GM21737 (cell line): ENCODE measurements around the gene EGFR.
"Not testable (repeated sequence)": the region's sequence is repeated elsewhere in the genome, so short reads cannot be mapped to it uniquely, and the experiment has no call there.

ENCODE experiments used
- ATAC-seq: cut with Tn5 transposase; IDR thresholded peaks from one replicate; pipeline ENCODE4 v1.9.1; 2021; ENCODE audit warnings: mild to moderate bottlenecking, moderate library complexity; ENCODE audit not compliant: unreplicated experiment

The EGFR gene

GRCh38 chr7:55161154-55161687 lies 142.4 kb downstream of the EGFR start:
- ATAC-seq: no peak

GRCh38 chr7:55162476-55162875 lies 143.7 kb downstream of the EGFR start:
- no peak for ATAC-seq

GRCh38 chr7:55163733-55164132 lies 144.9 kb downstream of the EGFR start:
- no peak for ATAC-seq

DNA sequence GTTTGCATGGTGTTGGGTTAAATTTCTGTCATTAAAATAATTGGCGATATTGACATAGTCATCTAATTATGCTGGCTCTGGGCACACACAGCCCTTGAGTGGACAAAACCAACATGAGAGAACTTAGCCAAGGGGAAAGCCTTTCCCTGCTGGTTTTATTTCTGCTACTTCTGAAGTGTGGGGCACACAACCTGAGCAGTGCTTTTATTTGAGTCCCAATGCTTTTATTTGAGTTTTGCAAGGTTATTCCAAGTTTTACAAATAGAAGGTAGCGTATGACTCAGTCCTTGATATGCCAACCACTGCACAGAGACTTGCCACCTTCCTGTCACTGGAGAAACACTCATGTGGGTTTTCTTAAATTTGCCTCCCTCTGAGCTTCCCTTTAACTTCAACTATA lies 145.7 kb downstream of the EGFR start:
- ATAC-seq: no peak

DNA sequence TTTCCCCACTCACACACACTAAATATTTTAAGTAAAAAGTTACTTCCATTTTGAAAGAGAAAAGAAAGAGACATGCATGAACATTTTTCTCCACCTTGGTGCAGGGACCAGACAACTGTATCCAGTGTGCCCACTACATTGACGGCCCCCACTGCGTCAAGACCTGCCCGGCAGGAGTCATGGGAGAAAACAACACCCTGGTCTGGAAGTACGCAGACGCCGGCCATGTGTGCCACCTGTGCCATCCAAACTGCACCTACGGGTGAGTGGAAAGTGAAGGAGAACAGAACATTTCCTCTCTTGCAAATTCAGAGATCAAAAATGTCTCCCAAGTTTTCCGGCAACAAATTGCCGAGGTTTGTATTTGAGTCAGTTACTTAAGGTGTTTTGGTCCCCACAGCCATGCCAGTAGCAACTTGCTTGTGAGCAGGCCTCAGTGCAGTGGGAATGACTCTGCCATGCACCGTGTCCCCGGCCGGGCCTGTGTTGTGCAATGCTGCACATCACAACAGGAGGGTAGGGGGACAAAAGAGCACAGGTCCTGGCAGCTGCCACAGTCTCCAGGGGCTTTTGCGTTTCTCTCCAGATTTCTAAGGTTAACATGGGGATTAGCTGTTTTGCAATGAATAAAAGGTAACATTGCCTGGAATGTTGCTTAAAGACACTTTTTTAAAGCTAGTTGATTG lies 146.5 kb downstream of the EGFR start:
- no peak for ATAC-seq

GRCh38 chr7:55167296-55167695 lies 148.5 kb downstream of the EGFR start:
- ATAC-seq: not testable (repeated sequence)

GRCh38 chr7:55170335-55171069 lies 151.7 kb downstream of the EGFR start:
- no peak for ATAC-seq

DNA sequence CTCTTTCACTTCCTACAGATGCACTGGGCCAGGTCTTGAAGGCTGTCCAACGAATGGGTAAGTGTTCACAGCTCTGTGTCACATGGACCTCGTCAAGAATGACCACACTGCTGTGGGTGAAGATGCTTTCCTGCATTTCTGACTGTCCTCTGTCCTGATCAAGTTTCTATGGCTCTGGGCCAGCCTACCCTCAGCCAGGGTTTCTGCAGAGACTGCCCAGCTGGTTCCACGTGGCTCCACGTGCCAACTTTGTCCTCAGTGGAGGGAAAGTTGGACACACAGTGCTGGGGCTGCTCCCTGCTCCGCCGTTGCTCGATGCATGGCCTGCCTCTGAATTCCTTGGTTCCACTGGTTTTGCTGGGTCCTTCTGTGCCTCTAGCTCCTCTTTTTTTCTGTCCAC lies 152.3 kb downstream of the EGFR start:
- no peak for ATAC-seq

DNA sequence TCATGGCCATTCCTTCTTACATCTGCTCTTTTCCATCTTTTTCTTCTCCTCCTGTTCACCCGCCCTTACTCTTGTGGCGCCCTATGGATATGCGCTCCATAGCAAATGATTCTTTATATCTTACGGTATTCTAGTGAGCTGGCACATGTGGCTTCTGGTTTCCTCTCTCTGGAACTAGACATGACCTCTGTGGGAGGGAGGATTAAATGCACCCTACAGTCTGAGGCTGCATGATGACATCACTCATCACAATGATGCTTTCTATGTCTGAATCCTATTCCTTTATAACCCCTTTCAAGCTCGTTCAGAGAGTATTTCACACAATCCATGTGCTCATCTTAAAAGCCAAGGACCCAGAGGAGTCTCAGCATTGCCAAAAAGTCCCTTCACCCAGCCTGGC lies 153.3 kb downstream of the EGFR start:
- ATAC-seq: no peak

DNA sequence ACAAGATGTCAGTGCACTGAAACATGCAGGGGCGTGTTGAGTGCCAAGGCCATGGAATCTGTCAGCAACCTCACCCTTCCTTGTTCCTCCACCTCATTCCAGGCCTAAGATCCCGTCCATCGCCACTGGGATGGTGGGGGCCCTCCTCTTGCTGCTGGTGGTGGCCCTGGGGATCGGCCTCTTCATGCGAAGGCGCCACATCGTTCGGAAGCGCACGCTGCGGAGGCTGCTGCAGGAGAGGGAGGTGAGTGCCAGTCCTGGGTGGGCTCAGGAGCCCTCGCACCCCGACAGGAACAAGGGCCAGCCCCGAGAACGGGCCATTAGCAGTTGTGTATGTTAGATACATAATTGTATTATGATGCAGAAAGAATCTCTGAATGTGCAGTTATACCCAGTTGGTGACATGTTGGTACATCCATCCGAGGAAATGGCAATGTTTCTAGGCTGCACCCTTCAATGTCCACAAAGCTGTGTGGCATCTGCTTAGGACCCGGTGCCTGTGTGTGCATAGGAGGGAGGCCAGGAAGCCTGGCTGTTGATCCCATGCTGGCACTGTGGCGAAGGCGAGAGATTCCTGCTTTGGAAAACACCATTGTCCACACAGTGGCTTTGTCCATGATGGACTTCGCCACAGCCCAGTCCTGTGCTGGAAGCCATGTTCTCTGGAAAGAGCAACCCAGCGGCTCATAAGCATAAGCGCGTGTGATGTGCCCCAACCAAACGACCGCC lies 154.2 kb downstream of the EGFR start:
- ATAC-seq: no peak

DNA sequence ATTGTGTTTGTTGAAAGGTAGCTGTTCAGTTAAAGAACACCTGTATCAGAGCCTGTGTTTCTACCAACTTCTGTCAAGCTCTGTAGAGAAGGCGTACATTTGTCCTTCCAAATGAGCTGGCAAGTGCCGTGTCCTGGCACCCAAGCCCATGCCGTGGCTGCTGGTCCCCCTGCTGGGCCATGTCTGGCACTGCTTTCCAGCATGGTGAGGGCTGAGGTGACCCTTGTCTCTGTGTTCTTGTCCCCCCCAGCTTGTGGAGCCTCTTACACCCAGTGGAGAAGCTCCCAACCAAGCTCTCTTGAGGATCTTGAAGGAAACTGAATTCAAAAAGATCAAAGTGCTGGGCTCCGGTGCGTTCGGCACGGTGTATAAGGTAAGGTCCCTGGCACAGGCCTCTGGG lies 154.9 kb downstream of the EGFR start:
- no peak for ATAC-seq

- ATAC-seq: no peak
Observed at GRCh38 chr7:55174456-55174855, 155.6 kb downstream of the EGFR start.

DNA sequence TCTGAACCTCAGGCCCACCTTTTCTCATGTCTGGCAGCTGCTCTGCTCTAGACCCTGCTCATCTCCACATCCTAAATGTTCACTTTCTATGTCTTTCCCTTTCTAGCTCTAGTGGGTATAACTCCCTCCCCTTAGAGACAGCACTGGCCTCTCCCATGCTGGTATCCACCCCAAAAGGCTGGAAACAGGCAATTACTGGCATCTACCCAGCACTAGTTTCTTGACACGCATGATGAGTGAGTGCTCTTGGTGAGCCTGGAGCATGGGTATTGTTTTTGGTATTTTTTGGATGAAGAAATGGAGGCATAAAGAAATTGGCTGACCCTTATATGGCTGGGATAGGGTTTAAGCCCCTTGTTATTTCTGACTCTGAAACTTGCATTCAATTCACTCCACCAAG lies 156.0 kb downstream of the EGFR start:
- no peak for ATAC-seq

- ATAC-seq: no peak
Observed at GRCh38 chr7:55177068-55177530, 158.3 kb downstream of the EGFR start.

GRCh38 chr7:55177589-55178261 lies 158.9 kb downstream of the EGFR start:
- ATAC-seq: no peak

DNA sequence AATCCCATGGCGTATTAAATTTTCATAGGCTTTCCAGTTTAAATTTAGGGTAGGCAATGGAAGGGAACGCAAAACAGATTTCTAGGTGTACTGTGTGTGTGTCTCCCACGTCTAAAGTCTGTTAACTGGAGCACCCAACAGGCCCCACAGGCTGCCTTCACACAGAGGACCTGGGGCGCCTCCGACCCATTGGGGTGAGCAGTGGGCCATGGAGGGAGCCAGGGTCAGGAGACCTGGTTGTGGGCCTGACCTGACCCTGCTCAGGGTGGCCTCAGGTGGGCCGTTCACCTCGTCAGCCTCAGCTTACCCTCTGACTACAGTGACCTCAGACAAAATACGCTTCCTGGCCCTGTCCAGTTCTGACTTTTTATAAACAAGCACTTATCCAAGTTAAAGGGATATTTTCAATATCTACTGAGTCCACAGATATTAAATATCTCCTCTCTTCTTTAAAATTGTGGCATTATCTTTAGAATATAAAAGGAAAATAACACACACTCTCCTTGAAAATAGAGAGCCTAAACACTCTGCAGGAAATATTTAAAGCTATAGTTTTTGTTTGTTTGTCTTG lies 159.6 kb downstream of the EGFR start:
- ATAC-seq: no peak

DNA sequence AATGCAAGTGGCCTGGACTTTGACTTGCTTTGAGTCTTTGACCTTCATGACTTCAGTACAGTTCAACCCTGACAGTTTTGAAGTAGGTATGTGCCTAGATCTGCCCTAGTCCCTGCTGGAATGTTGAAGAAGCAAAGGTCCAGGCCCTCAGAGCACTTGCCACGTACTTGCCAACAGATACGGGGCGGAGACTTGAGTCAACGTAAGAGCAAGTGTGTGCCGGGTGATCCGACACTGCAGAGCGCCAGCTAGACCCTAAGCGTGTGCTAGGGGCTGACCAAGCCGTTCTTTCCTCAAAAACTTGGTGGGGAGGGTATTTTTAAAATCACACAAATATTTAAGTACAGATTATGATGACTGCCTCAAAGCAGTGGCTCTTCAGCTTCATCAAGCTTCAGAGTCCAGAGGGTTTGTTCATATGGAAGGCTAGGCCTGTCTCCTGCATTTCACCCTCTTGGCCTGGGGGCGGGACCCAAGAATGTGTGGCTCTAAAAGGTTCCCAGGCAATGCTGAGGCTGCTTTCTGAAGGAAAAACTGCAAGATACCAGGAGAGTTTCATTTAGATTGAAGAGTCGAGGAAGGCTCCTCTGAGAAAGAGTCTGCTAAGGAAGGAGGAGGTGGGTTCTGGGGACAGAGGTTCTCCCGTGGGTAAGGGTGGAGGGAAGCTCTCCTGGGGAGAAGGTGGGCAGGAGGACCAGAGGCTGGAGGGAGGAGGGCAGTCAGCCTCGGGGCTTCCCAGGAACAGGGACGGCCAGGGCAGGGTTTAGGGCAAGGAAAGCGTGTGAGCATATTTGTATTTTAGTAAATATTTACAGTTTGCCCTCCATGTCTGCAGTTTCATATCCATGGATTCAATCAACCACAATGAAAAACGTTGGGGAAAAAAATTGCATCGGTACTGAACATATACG lies 160.3 kb downstream of the EGFR start:
- no peak for ATAC-seq

DNA sequence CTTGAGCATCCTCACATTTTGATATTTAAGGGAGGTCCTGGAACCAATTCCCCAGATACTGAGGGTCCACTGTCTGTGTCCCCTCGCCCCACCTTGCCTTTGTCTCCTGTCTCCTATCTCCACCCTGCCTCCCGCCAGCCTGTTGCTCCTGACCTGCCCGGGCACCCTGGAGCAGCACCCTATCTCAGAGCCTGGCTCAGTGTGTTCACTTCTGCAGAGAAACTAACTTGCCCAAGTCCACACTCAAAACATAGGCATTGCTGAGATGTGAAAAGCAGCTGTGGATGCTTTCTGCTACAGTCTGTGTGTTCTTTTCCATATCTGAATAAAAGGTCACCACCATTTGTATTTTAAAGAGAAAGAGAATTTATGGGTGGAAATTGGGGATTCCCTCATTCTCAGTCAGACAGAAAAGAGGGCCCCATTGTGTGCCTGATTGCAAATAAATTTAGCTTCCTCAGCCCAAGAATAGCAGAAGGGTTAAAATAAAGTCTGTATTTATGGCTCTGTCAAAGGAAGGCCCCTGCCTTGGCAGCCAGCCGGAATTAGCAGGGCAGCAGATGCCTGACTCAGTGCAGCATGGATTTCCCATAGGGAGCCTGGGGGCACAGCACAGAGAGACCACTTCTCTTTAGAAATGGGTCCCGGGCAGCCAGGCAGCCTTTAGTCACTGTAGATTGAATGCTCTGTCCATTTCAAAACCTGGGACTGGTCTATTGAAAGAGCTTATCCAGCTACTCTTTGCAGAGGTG lies 161.3 kb downstream of the EGFR start:
- no peak for ATAC-seq

DNA sequence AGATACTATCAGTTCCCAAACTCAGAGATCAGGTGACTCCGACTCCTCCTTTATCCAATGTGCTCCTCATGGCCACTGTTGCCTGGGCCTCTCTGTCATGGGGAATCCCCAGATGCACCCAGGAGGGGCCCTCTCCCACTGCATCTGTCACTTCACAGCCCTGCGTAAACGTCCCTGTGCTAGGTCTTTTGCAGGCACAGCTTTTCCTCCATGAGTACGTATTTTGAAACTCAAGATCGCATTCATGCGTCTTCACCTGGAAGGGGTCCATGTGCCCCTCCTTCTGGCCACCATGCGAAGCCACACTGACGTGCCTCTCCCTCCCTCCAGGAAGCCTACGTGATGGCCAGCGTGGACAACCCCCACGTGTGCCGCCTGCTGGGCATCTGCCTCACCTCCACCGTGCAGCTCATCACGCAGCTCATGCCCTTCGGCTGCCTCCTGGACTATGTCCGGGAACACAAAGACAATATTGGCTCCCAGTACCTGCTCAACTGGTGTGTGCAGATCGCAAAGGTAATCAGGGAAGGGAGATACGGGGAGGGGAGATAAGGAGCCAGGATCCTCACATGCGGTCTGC lies 162.2 kb downstream of the EGFR start:
- ATAC-seq: no peak
